Measurements from ENCODE around the gene ALDH1A3. TPM values are rescaled to one million over a fixed set of nuclear protein-coding genes. Genes with fewer than 3 reads are reported as not detected.

ALDH1A3 gene
- 445 and 494 TPM in 2 replicates for total RNA-seq

DNA sequence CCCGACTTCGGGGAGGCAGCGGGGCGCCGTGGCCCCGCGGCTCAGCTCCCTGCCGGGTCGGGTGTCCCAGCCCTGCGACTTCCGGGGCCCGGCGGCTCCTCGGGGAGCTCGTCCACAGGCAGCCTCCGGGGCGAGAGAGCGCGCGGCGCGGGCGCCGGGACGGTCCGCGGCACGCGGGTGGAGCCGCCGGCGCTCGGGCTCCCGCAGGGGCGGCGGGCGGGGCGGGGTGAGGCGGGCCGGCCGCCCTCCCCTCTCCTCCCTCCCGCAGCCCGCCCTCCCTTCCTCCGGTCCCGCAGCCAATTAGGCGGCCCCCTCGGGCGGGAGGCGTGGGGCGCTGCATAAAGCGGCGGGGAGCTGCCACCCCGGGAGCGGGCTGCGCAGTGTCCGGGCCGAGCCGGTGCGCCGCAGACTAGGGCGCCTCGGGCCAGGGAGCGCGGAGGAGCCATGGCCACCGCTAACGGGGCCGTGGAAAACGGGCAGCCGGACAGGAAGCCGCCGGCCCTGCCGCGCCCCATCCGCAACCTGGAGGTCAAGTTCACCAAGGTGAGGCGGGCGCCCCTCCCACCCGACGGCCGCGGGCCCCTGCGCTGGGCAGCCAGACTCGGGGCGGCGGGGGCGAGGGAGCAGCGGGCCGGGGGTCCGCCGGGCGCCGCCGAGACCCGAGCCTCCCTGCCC lies at the start of gene ALDH1A3:
TSS of gene ALDH1A3 (plus strand) at position 368 of the 675 bp plus-strand sequence. CDS start at position 445, 77 bp downstream.

DNA sequence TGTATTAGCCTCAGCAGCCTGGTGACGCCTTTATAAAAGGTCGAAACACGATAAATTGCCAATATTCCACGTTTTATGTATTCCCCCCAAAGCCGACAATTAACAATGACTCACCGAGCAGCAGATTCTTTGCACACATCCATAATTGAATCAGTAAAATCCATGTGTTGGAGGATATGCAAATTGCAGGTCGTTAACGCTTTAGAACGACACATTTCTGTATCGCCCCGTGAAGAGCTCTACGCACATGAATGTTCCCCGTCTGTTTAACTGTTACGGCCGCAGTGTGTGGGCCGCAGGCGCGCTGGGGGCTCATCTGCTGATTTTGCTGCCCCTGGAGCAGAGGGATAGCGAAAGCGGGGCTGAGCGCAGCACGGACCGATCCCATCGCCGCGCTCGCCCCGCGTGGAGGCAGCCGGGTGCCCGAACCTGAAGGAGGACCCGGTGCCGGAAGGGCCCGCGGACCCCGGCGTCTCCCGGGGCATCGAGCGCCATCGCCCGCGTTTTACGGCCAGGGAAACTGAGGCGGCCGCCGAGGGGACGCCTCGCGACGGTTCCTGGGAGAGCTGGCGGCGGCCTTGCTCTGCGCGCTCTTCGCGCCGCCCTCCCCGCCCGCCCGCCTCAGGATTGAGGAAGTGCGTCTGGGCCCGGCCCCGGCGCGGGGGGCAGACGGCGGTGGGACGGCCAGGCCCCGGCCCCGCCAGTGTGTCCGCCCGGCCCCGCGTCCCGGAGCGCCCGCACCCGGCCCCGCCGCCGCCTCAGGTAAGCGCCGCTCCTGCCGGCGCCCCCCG lies 39.3 kb downstream of the ALDH1A3 start, which contains the start of gene LRRK1:
TSS of gene LRRK1 (plus strand) at position 668 of the 791 bp plus-strand sequence. CDS start 5,276 bp downstream, outside the sequence.

Other genes starting within 250 kb of the ALDH1A3 start
- 5.5 and 7.0 TPM in 2 replicates for gene LRRK1, start 39.5 kb downstream of the ALDH1A3 start, total RNA-seq